ENCODE results near the gene MSI2. TPM values are rescaled to one million over a fixed set of nuclear protein-coding genes. Genes with fewer than 3 reads are reported as not detected.

MSI2 gene
- total and polyA plus RNA-seq, 9 of the 15 experiments (the other 6 are each of a cell fraction or from before 2014, with no cell fraction given), result 4.6 to 61.8 (median 42.4) TPM

- Histone ChIP-seq H3K4me1 (replicated peaks in 1 of 2; ENCODE audit: control insufficient read depth in 2 of 2, insufficient read depth in 2 of 2, low read length in 2 of 2) (peaks cover 2 to 5% of the 10 kb centered on the region in 2 experiments; a peak in 4 of 5 replicates), H2AFZ (ENCODE audit: low read depth, low read length) (no peak overlapping the region), H3K4me2 (ENCODE audit: insufficient read depth, low read length) (no peak overlapping the region), H3K9me3 (replicated peaks; ENCODE audit: control insufficient read depth, insufficient read depth, low read depth, low read length) (no peaks in the 10 kb centered on the region), H3K4me3 (no peak overlapping the region), H3K9ac (ENCODE audit: insufficient read depth in 1 of 2, low read depth in 2 of 2, low read length in 2 of 2) (no peak overlapping the region), H3K27ac (ENCODE audit: extremely low read depth, low read depth, low read length) (no peak overlapping the region), H3K27me3 (ENCODE audit: control insufficient read depth in 2 of 2, insufficient read depth in 2 of 2, low read length in 2 of 2) (no peaks in the 10 kb centered on the region), H3K79me2 (ENCODE audit: control insufficient read depth, insufficient read depth, low read length) (peaks cover 14% of the 10 kb centered on the region; the same call in 1 of the 3 replicates), H3K9me1 (ENCODE audit: control insufficient read depth, insufficient read depth, low read length) (no peaks in the 10 kb centered on the region), H4K20me1 (replicated peaks; ENCODE audit: control insufficient read depth, insufficient read depth, low read length) (0 out of 2 replicates have a peak, but pooled peaks cover 3% of the 10 kb centered on the region), H3K36me3 (ENCODE audit: control insufficient read depth, insufficient read depth, low read length) (peaks cover 12% of the 10 kb centered on the region; the same call in 2 of the 3 replicates)
- no peak for ATAC-seq
- CTCF ChIA-PET (ENCODE audit: low intra/inter-chr PET ratio), result no interaction called here
- WGBS (ENCODE audit: insufficient coverage, low coverage, missing lambda C conversion rate), result 90% methylated on average over 7 of the region's 7 CpGs
- intact Hi-C loops (cut with micrococcal nuclease) (no loop called here), in situ Hi-C loops (cut with MboI) (no loop called here)
- no TSS peak for BruUV-seq (replicated peaks)
- POLR2A ChIA-PET, result interaction anchor here (1.1 kb wide), 1 partner anchor 118 kb away, joined by 3 read pairs; no protein-coding TSS in a partner anchor
- no peak for DNase-seq (ENCODE audit: extremely low read depth in 1 of 4, low spot score in 3 of 4)
- FAIRE-seq, result no peak
- TF ChIP-seq, protein P1, sequence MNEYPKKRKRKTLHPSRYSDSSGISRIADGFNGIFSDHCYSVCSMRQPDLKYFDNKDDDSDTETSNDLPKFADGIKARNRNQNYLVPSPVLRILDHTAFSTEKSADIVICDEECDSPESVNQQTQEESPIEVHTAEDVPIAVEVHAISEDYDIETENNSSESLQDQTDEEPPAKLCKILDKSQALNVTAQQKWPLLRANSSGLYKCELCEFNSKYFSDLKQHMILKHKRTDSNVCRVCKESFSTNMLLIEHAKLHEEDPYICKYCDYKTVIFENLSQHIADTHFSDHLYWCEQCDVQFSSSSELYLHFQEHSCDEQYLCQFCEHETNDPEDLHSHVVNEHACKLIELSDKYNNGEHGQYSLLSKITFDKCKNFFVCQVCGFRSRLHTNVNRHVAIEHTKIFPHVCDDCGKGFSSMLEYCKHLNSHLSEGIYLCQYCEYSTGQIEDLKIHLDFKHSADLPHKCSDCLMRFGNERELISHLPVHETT (CRISPR knock-in tag; conservative IDR thresholded peaks at IDR 0.05 in 1 of 2, IDR thresholded peaks at IDR 0.05 in 1 of 2), result no peak
- no peak for TF ChIP-seq ZNF77 (CRISPR knock-in tag; IDR thresholded peaks at IDR 0.05)
- TF ChIP-seq NFYB (IDR thresholded peaks at IDR 0.05; ENCODE audit: extremely low read depth, insufficient read length), result no peak
- no peak for TF ChIP-seq NFIC (IDR thresholded peaks at IDR 0.05)
- no peak for TF ChIP-seq SP2 (IDR thresholded peaks at IDR 0.05; ENCODE audit: extremely low read depth, low read depth, low read length, poor library complexity, severe bottlenecking)
- TF ChIP-seq TOE1 (IDR thresholded peaks at IDR 0.05; ENCODE audit: borderline replicate concordance), result no peak
- no peak for TF ChIP-seq TOE1 (CRISPR knock-in tag; IDR thresholded peaks at IDR 0.05; ENCODE audit: borderline replicate concordance, low read depth)
- TF ChIP-seq, protein P2, sequence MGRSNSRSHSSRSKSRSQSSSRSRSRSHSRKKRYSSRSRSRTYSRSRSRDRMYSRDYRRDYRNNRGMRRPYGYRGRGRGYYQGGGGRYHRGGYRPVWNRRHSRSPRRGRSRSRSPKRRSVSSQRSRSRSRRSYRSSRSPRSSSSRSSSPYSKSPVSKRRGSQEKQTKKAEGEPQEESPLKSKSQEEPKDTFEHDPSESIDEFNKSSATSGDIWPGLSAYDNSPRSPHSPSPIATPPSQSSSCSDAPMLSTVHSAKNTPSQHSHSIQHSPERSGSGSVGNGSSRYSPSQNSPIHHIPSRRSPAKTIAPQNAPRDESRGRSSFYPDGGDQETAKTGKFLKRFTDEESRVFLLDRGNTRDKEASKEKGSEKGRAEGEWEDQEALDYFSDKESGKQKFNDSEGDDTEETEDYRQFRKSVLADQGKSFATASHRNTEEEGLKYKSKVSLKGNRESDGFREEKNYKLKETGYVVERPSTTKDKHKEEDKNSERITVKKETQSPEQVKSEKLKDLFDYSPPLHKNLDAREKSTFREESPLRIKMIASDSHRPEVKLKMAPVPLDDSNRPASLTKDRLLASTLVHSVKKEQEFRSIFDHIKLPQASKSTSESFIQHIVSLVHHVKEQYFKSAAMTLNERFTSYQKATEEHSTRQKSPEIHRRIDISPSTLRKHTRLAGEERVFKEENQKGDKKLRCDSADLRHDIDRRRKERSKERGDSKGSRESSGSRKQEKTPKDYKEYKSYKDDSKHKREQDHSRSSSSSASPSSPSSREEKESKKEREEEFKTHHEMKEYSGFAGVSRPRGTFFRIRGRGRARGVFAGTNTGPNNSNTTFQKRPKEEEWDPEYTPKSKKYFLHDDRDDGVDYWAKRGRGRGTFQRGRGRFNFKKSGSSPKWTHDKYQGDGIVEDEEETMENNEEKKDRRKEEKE (IDR thresholded peaks at IDR 0.05; ENCODE audit: borderline replicate concordance in 1 of 2, control insufficient read depth in 1 of 2, low read depth in 2 of 2, low read length in 1 of 2), result no peak
Observed at GRCh38 chr17:57397402-57397801, 141.1 kb downstream of the MSI2 start.

All from K562 (cell line).